ENCODE measurements around the gene MAPKAPK2.

The MAPKAPK2 gene

GRCh38 chr1:206783506-206783905, 98.8 kb downstream of the MAPKAPK2 start:
- no peak for DNase-seq

Measured in amniotic stem cell (primary cell).